ENCODE results near the gene TSPAN10. TPM values are rescaled to one million over a fixed set of nuclear protein-coding genes. Genes with fewer than 3 reads are reported as not detected.

The TSPAN10 gene
- total and polyA plus RNA-seq, 2 of the 13 experiments (the other 11 are each of a cell fraction or from before 2014, with no cell fraction given) = 0.54 to 0.75 TPM

- TF ChIP-seq HOXA9 (CRISPR knock-in tag; IDR thresholded peaks at IDR 0.05; ENCODE audit: borderline replicate concordance) (peak; percentile 70; the same call in 1 of the 2 replicates), ZNF235 (CRISPR knock-in tag; IDR thresholded peaks at IDR 0.05; ENCODE audit: borderline replicate concordance) (0 out of 2 replicates have a peak, but pooled peaks have one; percentile 34), POGZ (CRISPR knock-in tag; IDR thresholded peaks at IDR 0.05) (peak; percentile 71), MAF1 (CRISPR knock-in tag; IDR thresholded peaks at IDR 0.05; ENCODE audit: borderline replicate concordance) (no peak; the same call in 1 of the 2 replicates), YEATS4 (CRISPR knock-in tag; IDR thresholded peaks at IDR 0.05; ENCODE audit: borderline replicate concordance) (peak; percentile 77), ZNF619 (CRISPR knock-in tag; IDR thresholded peaks at IDR 0.05) (no peak; the same call in 1 of the 2 replicates), MYPOP (CRISPR knock-in tag; IDR thresholded peaks at IDR 0.05) (no peak), ELF1 (CRISPR knock-in tag; IDR thresholded peaks at IDR 0.05) (peak; percentile 99), KAT2B (IDR thresholded peaks at IDR 0.05; ENCODE audit: borderline replicate concordance, low read depth, low read length) (no peak), ZNF839 (CRISPR knock-in tag; IDR thresholded peaks at IDR 0.05; ENCODE audit: borderline replicate concordance) (no peak), ZZZ3 (CRISPR knock-in tag; IDR thresholded peaks at IDR 0.05; ENCODE audit: borderline replicate concordance) (peak; percentile 68), ATF1 (CRISPR knock-in tag; IDR thresholded peaks at IDR 0.05) (peak; percentile 78; the same call in 1 of the 2 replicates), TOE1 (CRISPR knock-in tag; IDR thresholded peaks at IDR 0.05) (no peak), SETDB1 (CRISPR knock-in tag; IDR thresholded peaks at IDR 0.05; ENCODE audit: borderline replicate concordance) (no peak), KLF13 (CRISPR knock-in tag; IDR thresholded peaks at IDR 0.05) (no peak), ZNF350 (CRISPR knock-in tag; IDR thresholded peaks at IDR 0.05; ENCODE audit: borderline replicate concordance, low read depth) (peak; percentile 79), PRDM15 (CRISPR knock-in tag; IDR thresholded peaks at IDR 0.05) (0 out of 2 replicates have a peak, but pooled peaks have one; percentile 21), RCOR2 (CRISPR knock-in tag; IDR thresholded peaks at IDR 0.05) (no peak), ZNF772 (CRISPR knock-in tag; IDR thresholded peaks at IDR 0.05) (peak; percentile 81; the same call in 1 of the 2 replicates), KDM4B (CRISPR knock-in tag; IDR thresholded peaks at IDR 0.05) (no peak), MBNL3 (CRISPR knock-in tag; conservative IDR thresholded peaks at IDR 0.05) (no peak), ZNF605 (CRISPR knock-in tag; IDR thresholded peaks at IDR 0.05) (0 out of 2 replicates have a peak, but pooled peaks have one; percentile 6), SIN3A (IDR thresholded peaks at IDR 0.05; ENCODE audit: borderline replicate concordance, low read depth, low read length) (peak; percentile 98), ZNF510 (CRISPR knock-in tag; IDR thresholded peaks at IDR 0.05; ENCODE audit: low read depth) (peak; percentile 74; the same call in 1 of the 2 replicates)
Measured at GRCh38 chr17:81683584-81684441, 46.8 kb downstream of the TSPAN10 start, which contains the start of the genes ARL16 and HGS (continued).

All from HepG2 (cell line).